ENCODE data around the gene IPPK. TPM values are rescaled to one million over a fixed set of nuclear protein-coding genes. Genes with fewer than 3 reads are reported as not detected.

Gene IPPK, protein sequence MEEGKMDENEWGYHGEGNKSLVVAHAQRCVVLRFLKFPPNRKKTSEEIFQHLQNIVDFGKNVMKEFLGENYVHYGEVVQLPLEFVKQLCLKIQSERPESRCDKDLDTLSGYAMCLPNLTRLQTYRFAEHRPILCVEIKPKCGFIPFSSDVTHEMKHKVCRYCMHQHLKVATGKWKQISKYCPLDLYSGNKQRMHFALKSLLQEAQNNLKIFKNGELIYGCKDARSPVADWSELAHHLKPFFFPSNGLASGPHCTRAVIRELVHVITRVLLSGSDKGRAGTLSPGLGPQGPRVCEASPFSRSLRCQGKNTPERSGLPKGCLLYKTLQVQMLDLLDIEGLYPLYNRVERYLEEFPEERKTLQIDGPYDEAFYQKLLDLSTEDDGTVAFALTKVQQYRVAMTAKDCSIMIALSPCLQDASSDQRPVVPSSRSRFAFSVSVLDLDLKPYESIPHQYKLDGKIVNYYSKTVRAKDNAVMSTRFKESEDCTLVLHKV
- 7.8 to 10.0 TPM (median 9.3 TPM) in 3 replicates for total RNA-seq

DNA sequence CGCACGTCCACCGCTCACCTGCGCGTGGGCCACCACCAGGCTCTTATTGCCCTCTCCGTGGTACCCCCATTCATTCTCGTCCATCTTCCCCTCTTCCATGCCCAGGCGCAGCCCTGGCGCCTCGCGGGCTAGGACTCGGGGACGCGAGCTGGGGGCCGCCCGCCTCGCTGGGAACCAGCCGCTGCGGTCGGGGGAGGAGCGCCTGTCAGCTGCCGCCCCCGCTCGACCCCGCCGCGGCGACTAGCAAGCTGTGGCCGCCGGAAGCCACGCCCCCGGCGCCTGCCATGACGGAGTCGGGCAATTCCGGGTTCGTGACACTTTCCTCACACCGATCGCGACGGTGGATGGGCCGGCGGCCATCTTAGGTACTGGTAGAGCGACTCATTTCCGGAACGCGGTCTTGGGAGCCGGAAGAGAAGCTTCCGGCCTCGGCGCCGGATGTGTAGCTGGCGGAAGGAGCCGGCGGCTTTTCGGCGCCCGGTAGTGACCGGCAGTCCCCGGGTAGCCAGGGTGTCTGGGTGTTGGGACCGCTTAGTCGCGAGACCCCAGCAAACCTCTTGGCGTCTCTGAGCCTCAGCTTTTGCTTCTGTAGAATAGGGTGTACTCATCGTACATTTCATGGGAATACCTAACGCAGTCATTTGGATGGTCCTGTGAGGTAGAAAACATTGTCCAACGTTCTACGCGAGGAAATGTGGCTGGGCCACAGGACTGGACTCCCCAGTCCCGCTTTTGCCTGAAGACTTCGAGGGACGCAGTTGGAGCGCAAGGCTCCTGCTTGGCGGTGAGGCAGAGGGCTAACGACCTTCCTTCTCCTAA is at the start of gene IPPK:
Gene IPPK, minus strand, starts transcription at position 242 of the 819 bp plus-strand sequence. Its CDS starts 143 bp downstream, at position 99.
- Mint-ChIP-seq H3K4me1 (peaks cover 21% of the 10 kb centered on the region), H3K27me3 (ENCODE audit: low read depth) (no peaks in the 10 kb centered on the region), H3K9me3 (no peaks in the 10 kb centered on the region)

DNA sequence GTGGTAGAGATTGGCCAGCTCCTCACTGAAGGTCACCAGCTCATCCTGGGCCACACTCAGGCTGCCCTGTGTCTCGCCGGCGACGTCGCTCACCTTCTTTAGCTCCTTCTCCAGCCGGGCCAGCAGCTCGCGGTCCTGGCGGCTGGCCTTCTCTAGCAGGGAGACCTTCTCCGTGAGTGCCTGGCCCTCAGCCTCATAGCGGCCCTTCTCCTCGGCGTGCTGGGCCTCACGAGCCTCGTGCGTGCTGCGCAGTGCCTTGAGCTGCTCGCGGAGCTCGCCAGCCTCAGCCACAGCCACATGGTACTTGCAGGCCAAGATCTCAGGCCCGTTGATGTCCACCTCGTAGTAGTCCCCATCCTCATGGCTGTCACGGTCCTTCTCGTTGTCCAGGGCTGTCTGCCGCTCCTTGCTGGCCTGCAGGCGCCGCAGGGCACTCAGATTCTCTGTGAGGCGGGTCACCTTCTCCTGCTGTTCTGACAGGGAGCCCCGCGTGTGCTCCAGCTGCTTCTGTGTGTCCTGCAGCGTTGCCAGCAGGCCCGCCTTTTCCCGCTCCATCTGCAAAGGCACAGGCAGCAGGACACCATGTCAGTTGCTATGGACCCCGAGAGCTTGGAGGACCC is 49.2 kb upstream of the IPPK start:
- H3K27me3 Mint-ChIP-seq (ENCODE audit: low read depth): no peaks in the 10 kb centered on the region
- H3K9me3 Mint-ChIP-seq: no peaks in the 10 kb centered on the region
- DNase-seq (ENCODE audit: low spot score in 2 of 2, unreplicated experiment in 2 of 2): no peak
- H3K36me3 Mint-ChIP-seq: peaks cover 9% of the 10 kb centered on the region
- no peak overlapping the region for H3K4me3 Mint-ChIP-seq
- TF ChIP-seq, protein P1, sequence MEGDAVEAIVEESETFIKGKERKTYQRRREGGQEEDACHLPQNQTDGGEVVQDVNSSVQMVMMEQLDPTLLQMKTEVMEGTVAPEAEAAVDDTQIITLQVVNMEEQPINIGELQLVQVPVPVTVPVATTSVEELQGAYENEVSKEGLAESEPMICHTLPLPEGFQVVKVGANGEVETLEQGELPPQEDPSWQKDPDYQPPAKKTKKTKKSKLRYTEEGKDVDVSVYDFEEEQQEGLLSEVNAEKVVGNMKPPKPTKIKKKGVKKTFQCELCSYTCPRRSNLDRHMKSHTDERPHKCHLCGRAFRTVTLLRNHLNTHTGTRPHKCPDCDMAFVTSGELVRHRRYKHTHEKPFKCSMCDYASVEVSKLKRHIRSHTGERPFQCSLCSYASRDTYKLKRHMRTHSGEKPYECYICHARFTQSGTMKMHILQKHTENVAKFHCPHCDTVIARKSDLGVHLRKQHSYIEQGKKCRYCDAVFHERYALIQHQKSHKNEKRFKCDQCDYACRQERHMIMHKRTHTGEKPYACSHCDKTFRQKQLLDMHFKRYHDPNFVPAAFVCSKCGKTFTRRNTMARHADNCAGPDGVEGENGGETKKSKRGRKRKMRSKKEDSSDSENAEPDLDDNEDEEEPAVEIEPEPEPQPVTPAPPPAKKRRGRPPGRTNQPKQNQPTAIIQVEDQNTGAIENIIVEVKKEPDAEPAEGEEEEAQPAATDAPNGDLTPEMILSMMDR (IDR thresholded peaks at IDR 0.05; ENCODE audit: unreplicated experiment): no peak
- no peak overlapping the region for H3K27ac Mint-ChIP-seq
- H3K4me1 Mint-ChIP-seq: peaks cover 19% of the 10 kb centered on the region

More for the DNA sequence above, at the start of gene IPPK:
- H3K36me3 Mint-ChIP-seq: peaks cover 1% of the 10 kb centered on the region
- peak within 1 kb of the TSS; percentile 99 for H3K27ac Mint-ChIP-seq
- H3K4me3 Mint-ChIP-seq: peak within 1 kb of the TSS; percentile 95
- peak; percentile 89 to 94 for DNase-seq (ENCODE audit: low spot score in 2 of 2, unreplicated experiment in 2 of 2)
- TF ChIP-seq, protein P1 (IDR thresholded peaks at IDR 0.05; ENCODE audit: unreplicated experiment): no peak

DNA sequence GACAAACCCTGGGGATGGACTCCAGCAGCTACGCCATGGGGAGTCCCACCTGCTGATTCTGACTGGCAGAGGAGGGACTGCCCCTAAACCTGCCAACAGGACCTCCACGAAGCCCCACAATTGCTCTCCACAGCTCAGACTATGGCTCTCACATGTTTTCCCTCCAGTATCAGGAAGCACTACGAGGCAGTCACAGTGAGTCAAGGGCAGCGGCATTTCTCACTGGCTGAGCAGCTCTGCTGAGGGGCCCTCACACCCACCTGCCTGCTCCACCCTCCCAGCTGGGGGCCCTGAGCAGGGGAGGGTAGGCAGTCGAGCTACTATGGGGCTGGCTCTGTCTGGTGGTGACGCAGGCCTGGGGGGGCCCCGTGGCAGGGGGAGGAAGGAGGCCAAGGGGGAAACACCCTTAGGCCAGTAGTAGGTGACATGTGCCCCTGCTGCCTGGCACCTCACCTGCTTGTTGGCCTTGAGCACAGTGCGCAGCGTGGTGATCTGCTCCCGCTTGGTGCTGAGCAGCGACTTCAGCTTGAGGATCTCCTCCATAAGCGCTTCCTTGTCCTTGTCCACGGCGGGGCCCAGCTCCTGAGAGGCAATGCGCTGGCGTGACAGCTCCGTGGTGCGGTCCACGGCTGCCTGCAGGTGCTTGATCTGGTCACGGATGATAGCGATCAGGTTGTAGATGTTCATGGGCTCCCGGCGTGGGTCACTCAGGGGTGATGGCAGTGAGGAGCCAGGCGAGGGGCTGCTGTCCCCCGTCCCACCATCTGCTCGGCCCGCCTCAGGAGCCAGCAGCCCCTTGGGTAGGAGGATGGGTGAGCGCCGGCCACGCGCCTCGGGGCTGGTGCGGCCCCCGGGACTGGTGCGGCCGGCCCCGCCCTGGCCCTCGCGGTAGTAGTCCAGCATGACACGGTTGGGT is 48.4 kb upstream of the IPPK start:
- no peak overlapping the region for H3K27ac Mint-ChIP-seq
- H3K36me3 Mint-ChIP-seq: peaks cover 13% of the 10 kb centered on the region
- H3K27me3 Mint-ChIP-seq (ENCODE audit: low read depth): no peaks in the 10 kb centered on the region
- TF ChIP-seq, protein P1 (IDR thresholded peaks at IDR 0.05; ENCODE audit: unreplicated experiment): no peak
- no peak overlapping the region for H3K4me3 Mint-ChIP-seq
- peaks cover 12% of the 10 kb centered on the region for H3K4me1 Mint-ChIP-seq
- no peak for DNase-seq (ENCODE audit: low spot score in 2 of 2, unreplicated experiment in 2 of 2)
- H3K9me3 Mint-ChIP-seq: no peaks in the 10 kb centered on the region

- Mint-ChIP-seq H3K27me3 (ENCODE audit: low read depth) (no peaks in the 10 kb centered on the region), H3K4me3 (no peak overlapping the region), H3K27ac (no peak overlapping the region), H3K4me1 (peaks cover 3% of the 10 kb centered on the region), H3K36me3 (peaks cover 19% of the 10 kb centered on the region), H3K9me3 (no peaks in the 10 kb centered on the region)
- no peak for DNase-seq (ENCODE audit: low spot score in 2 of 2, unreplicated experiment in 2 of 2)
- TF ChIP-seq, protein P1 (IDR thresholded peaks at IDR 0.05; ENCODE audit: unreplicated experiment): no peak
Observed at GRCh38 chr9:92717201-92718085, 47.5 kb upstream of the IPPK start.
